Stimulated activated CD8-positive, alpha-beta memory T cell treated with anti-CD3 and anti-CD28 coated beads, Interleukin-7, amount 100 ng/mL, for 24 hours (primary cell): ENCODE measurements around the gene COA1.
"Not testable (repeated sequence)": the region's sequence is repeated elsewhere in the genome, so short reads cannot be mapped to it uniquely, and the experiment has no call there.

Experiments
- DNase-seq: peaks from one replicate; pipeline ENCODE4 v3.0.0-alpha.2; 2020; ENCODE audit warnings: low read depth

COA1 gene

DNA sequence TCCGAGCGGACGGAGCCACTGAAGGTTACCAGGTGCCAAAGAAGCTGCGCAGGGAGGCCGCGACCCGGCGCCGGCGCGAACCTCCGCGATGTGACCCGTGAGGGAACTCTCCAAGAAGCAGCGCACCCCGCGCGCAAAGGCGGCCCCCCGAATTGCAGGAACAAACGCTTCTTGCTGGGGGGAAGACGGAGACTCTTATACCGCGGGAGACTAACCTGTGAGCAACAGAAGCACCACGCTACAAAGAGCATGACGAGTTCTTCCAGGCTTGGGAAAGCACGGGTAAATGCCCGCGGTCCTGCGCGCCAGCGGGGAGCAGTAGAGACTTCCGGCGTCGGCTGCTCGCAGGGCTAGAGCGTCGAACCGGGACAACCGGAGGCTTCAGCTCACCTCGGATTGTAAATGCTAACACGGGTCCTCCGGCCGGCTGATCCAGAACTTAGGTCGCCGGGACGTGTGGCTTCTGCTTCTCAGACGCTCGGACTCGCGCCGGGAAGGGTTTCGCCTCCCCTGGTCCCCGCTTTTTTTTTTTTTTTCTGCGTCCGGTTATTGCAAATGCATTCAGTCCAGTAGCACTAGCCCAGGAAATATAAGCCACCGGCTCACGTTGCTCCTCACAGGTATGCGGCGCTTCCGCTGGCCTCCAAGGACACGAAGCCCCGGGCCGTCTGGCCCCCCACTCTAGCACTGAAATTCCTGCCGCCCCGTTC lies at the start of gene COA1:
Gene COA1, minus strand, starts transcription at position 310 of the 710 bp plus-strand sequence. CDS start 80,909 bp downstream, outside the sequence.
- DNase-seq = peak; percentile 52

- DNase-seq = not testable (repeated sequence)
These were observed 49.1 kb upstream of the COA1 start for GRCh38 chr7:43778293-43779044.

GRCh38 chr7:43775255-43775654 lies 45.9 kb upstream of the COA1 start:
- not testable (repeated sequence) for DNase-seq

- not testable (repeated sequence) for DNase-seq
These were observed 43.9 kb upstream of the COA1 start for GRCh38 chr7:43773268-43773667.

DNA sequence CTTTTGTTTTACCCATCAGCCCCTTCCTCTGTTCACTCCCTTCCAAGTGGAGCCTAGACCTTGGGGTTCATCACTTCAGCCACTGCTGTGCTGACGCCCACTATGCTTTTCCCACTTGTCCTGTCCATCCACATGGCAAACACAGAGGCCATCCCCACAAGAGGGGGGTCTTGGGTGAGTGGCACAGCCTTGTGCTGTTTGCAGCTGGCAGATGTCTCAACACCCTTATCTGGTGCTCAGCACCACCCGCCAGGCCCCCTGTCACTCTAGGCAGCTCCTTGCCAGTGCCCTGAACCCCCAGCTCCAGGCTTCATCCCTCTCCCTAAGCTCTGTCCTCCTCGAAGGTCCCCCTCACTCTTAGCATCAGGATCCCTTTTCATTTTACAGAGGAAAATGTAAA lies 42.2 kb upstream of the COA1 start:
- DNase-seq = no peak

GRCh38 chr7:43771128-43771527 lies 41.8 kb upstream of the COA1 start:
- no peak for DNase-seq

- DNase-seq = no peak
These were observed 40.6 kb upstream of the COA1 start for GRCh38 chr7:43769791-43770465.

DNA sequence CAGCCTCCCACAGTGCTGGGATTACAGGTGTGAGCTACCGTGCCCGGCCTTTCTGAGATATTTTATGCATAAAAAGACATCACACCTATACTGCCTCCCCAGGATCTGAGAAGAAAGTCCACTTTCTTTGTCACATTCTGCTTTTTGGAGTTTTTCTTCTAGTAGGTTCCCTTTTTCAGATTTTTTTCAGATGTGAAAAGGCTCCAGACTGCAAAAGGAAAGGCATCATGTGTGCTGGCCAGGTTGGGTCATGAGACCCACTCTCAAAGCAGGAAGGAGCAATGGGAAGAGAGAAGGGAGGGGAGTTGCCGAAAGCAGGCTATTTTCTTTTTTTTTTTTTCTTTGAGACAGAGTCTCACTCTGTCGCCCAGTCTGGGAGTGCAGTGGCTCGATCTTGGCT lies 40.0 kb upstream of the COA1 start:
- DNase-seq = no peak

DNA sequence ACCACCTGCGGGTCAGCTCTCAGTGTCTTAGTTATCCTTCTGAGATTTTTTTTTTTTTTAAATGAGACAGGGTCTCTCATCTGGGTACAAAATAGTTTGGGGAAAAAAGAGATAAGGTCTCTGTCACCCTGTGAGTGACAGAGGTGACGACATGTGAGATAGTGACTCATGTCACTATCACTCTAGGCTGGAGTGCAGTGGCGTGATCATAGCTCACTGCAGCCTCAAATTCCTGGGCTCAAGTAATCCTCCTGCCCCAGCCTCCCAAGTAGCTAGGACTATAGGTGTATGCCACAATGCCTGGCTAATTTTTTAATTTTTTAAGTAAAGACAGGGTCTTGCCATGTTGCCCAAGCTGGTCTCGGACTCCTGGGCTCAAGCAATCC lies 39.6 kb upstream of the COA1 start:
- DNase-seq = no peak

GRCh38 chr7:43768201-43768886 lies 39.0 kb upstream of the COA1 start:
- no peak for DNase-seq

DNA sequence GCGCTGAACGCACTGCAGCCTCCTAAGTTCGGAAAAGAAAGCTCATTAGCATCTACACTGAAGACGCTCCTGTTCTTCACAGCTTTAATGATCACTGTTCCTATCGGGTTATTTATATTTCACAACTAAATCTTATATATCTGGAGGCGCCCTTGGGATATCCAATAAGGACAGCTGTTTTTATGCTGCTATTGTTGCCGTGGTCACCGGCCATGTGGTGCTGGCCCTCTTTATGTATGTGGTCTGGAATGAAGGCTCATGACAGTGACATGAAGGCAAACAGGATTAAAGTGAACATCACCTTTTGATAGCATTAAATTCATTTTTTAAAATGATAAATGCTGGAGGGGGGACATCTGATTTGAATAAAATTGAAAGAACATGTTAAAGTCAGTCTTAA lies 38.0 kb upstream of the COA1 start:
- no peak for DNase-seq

GRCh38 chr7:43766564-43766963 lies 37.2 kb upstream of the COA1 start:
- DNase-seq = no peak

GRCh38 chr7:43764807-43765491 lies 35.6 kb upstream of the COA1 start:
- no peak for DNase-seq

GRCh38 chr7:43764039-43764761 lies 34.9 kb upstream of the COA1 start:
- no peak for DNase-seq

GRCh38 chr7:43763183-43763582 lies 33.9 kb upstream of the COA1 start:
- DNase-seq = no peak

DNA sequence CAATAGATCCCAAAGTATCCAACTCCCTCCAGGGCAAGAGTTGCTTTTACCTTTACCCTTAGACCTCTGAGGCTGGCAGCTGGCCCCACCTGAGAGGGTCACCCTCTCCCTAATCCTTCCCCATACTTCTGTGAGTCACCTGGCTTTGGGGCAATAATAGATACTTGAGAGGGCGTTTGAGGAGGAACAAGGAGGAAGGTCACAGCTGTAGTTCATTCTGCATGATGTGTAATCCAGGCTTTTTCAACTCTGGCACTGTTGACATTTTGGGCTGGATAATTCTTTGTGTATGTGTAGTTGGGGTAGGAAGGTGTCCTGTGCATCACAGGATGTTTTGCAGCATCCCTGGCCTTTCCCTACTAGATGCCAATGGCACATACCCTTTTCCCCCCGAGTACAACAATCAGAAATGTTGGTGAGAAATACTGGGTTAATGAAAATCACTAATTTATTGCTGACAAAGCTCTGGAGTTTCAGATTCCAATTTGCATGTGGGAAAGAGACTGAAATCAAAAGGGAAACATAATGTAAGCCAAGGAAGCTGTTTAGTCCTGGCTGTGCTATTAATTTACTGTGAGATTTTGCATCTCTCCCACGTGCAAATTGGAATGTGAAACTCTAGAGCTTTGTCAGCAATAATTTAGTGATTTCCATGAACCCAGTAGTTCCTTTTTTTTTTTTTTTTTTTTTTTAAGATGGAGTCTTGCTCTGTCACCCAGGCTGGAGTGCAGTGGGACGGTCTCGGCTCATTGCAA lies 32.8 kb upstream of the COA1 start:
- no peak for DNase-seq

GRCh38 chr7:43761382-43761781 lies 32.1 kb upstream of the COA1 start:
- no peak for DNase-seq

DNA sequence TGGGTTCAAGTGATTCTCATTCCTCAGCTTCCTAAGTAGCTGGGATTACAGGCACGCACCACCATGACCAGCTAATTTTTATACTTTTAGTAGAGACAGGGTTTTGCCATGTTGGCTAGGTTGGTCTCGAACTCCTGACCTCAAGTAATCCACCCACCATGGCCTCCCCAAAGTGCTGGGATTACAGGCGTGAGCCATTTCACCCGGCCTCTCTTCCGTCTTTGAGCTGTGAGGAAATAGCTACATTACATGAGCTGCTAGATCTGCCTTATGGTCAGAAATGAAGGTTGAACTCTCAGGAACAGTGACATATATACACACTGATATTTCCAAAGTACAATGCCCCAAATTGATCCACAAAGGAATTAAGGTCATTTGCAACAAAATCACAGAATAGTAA lies 31.5 kb upstream of the COA1 start:
- no peak for DNase-seq

- no peak for DNase-seq
These were observed 29.7 kb upstream of the COA1 start for GRCh38 chr7:43758822-43759683.
